Fibroblast of gingiva (primary cell): Measurements from ENCODE around the gene ACSF2.

ENCODE experiments used
- DNase-seq: peaks from one replicate; pipeline ENCODE4 v3.0.0-alpha.2; 2011; ENCODE audit warnings: low read depth

Gene ACSF2

DNA sequence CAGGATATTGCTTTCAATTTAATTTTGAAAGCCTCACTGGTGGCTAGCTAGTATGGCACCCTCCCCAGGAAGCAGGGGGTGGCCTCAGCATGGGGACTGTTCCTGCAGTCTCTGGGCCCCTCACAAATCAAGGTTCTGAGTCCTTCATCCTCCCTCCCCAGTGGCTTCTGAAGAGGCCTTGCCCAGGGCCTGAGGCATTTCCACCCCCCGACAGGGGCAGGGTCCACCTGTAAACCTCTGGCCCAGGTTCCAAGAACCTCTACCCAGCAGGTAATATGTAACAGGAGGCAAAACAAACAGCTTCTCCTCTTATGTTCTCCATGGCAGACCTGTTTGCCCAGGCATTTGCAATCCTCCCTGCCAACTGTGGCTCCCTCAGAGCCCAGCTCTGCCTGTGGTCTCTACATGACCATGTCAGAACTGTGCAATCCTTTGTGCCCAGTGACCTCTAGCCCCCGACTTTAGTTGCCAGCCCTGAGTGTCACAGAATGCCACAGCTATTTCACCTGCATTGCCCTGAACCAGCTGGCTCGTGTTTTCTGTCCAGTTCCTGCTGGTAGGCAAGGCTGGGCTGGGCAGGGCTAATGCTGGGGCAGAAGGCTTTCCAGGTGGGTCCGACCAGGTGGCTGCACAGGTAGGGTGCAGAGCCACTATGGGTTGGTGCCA, 14.3 kb downstream of the ACSF2 start:
- DNase-seq, result no peak

DNA sequence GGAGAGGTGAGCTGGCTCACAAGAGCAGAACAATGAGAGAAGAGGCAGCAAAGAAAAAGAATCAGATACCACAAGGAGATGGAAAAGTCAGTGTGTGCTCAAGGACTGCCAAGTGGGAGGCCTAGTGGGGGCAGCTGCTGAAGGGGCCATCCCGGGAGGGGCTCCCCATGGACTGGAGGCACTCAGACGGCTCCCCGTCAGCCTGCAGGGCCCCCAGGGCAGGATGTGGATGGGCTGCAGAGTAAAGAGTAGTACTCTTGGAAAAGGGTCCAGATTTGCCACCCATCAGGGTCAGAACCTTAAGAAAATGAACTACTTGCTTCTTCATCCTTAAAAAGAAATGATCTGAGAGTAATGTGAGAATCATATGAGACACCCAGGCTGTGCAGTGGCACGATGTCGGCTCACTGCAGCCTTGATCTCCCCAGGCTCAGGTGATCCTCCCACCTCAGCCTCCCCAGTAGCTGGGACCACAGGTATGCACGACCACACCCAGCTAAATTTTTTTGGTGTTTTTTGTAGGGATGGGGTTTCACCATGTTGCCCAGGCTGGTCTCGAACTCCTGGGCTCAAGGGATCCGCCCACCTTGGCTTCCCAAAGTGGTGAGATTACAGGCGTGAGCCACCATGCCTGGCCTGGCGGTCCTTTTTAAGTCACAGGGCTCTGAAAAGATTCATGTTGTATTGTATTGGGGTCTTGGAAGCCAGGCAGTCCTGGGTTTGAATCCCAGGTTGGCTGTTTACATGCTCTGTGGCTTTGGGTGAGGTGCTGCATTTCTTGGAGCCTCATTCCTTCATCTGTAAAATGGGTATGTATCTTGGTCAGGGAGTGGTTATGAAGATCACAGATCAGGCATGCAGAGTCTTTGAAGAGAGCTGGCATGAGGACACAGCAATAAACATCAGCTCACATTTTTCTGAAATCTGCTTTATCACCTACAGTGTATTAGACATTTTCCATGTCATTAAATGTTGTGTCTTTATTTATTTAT, 15.1 kb downstream of the ACSF2 start:
- DNase-seq, result no peak

- DNase-seq, result no peak
Measured at GRCh38 chr17:50443505-50443974, 17.5 kb downstream of the ACSF2 start.

GRCh38 chr17:50444841-50445715, 19.1 kb downstream of the ACSF2 start:
- DNase-seq, result no peak

GRCh38 chr17:50445730-50446325, 19.8 kb downstream of the ACSF2 start:
- peak; percentile 59 for DNase-seq

GRCh38 chr17:50447870-50448595, 22.0 kb downstream of the ACSF2 start:
- no peak for DNase-seq

- DNase-seq, result no peak
Measured at GRCh38 chr17:50448643-50449042, 22.6 kb downstream of the ACSF2 start.

DNA sequence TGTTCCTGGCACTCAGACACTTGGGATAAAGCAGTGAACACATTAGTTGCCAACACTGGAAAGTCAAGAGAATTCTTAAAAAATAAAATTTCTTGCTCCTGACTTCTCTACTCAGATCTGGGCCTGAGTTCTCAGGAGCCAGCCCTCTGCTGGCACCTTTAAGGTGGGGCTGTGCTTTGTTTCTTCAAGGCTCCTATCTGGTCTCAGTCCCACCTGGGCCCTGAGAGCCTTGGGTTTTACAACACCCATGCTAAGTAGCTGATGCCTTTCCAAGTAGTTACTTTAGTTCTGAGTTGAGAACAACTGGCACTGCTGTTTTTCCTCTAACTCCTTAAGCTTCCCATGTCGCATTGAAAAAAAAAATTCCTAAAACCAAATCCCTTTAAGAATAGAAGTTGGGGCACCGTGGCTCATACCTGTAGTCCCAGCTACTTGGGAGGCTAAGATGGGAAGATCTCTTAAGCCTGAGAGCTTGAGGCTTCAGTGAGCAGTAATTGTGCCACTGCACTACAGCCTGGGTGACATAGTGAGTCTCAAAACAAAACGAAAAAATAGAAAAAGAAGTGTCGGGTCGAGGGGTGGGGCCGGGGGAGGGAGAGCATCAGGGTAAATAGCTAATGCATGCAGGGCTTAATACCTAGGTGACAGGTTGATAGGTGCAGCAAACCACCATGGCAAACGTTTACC, 26.1 kb downstream of the ACSF2 start:
- no peak for DNase-seq

GRCh38 chr17:50452630-50453300, 26.7 kb downstream of the ACSF2 start:
- peak; percentile 16 for DNase-seq

DNA sequence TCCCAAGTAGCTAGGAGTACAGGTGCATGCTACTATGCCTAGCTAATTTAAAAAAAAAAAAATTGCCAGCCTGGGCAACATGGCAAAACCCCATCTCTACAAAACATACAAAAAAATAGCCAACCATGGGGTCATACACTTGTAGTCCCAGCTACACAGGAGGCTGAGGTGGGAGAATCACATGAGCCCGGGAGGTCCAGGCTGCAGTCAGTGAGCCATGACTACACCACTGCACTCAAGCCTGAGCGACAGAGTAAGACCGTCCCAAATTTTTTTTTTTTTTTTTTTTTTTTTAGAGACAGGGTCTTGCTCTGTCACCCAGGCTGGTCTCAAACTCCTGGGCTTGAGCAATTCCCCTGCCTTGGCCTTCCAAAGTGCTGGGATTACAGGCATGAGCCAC, 27.9 kb downstream of the ACSF2 start:
- no peak for DNase-seq

GRCh38 chr17:50457621-50458020, 31.6 kb downstream of the ACSF2 start:
- DNase-seq, result no peak

DNA sequence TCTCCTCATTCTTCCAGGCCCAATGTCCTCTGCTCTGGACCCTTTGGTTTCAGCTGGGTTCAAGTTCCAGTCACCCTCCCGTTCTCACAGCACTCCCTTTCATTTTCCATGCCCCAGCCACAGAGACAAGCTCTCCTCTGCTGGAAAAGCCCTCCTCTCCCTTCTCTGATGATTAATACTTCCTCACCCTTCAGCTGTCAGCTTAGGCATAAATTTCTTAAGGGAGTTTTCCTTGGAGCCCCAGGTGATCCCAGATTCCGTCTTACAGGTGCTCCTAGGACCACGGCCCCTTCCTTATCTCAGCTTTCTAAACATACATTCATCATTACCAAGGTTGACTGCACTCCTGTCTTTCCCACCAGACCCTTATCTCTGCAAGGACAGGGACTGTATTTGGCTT, 32.3 kb downstream of the ACSF2 start:
- DNase-seq, result no peak

- no peak for DNase-seq
Measured at GRCh38 chr17:50458701-50459676, 33.0 kb downstream of the ACSF2 start.

DNA sequence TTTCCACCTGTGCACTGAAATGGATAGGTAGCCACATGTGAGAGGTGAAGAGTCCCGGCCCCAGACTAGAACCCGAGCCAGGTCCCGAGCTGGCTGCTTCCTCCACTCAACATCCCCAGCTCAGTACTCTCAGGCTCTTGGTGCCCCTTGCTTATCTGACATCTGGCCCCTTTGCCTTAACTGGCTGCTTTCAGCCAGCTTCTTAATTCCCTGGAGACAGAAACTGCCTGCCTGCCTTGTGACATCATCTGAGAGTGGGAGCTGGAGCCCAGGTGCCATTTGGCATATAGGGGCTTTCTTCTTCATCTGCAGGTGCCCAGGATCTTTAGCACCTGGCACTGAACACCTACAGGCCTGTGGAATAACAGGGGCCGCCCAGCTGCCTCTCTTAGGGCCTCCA, 33.7 kb downstream of the ACSF2 start:
- DNase-seq, result no peak

DNA sequence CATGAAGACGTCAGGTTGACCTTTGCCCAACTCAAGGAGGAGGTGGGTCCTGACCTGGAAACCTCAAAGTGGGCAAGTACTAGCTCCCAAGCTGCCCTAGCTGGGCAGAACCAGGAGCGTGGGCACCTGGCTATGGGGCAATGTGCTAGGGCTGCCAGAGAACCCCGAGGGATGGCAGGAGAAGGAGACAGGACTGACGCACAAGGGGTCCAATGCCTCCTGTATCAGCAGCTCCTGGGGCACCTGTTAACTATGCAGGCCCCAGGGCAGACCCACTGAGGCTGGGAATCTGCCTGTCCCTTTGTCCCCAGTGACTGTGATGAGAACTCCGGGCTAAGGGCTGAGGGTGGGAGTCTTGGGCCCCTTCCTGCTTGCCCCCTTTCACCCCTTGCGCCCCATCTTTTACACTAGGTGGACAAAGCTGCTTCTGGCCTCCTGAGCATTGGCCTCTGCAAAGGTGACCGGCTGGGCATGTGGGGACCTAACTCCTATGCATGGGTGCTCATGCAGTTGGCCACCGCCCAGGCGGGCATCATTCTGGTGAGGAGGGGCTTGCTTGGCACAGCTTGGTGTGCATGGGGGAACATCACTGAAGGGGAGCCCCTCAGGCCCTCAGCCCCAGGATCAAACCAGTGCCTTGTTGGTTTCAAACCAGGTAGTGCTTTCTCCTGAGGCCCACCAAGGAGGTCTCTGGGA, 35.0 kb downstream of the ACSF2 start:
- no peak for DNase-seq

DNA sequence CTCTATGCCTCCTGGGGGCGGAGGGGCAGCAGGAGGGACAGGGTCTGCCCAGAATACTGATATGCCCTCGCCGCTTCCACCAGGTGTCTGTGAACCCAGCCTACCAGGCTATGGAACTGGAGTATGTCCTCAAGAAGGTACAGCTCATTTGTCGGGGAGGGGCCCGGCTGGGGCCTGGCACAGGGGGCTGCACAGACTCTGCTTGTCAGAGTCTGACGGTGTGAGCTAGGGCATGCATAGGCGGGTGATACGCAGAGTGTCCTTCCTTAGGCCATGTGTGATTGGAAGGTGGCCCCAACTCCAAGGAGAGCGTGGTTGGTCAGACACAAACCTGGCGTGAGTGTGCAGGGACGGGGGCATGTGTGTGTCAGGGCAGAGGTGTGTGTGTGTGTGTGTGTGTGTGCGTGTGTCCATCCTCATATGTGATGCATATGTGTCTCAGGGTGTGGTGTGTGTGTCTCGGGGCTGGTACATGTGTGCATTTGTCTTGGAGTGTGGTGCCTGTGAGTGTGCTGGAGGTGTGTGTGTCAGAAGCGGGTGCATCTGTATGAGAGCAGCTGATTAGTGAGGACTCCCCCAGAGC, 35.6 kb downstream of the ACSF2 start:
- no peak for DNase-seq

DNA sequence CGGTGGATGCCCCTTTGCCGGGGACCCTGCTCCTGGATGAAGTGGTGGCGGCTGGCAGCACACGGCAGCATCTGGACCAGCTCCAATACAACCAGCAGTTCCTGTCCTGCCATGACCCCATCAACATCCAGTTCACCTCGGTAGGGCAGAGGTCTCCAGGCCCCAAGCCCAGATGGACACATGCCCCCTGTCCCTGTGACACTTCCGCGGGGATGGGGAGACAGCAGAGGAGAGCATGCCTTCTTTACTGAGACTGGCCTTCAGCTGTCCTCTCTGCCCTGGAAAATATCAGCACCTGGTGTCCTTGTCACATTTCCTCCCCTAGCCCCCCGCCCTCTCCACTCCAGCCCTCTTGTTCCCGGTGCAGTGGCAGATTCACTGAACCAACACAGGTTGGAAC, 36.4 kb downstream of the ACSF2 start:
- no peak for DNase-seq

GRCh38 chr17:50464121-50464520, 38.1 kb downstream of the ACSF2 start:
- no peak for DNase-seq
